Hepatocyte (in vitro differentiated cells): Measurements from ENCODE around the gene GPRC5C. TPM values are rescaled to one million over a fixed set of nuclear protein-coding genes. Genes with fewer than 3 reads are reported as not detected.
"Not testable (repeated sequence)": the region's sequence is repeated elsewhere in the genome, so short reads cannot be mapped to it uniquely, and the experiment has no call there.

Source experiments
- DNase-seq: peaks from one replicate; pipeline ENCODE4 v3.0.0-alpha.2; 2016; ENCODE audit warnings: low spot score
- H2AFZ ChIP-seq: fragments of 200-600 bp; sonication (generic); 2 replicates; pipeline ENCODE4 v1.6.0; 2016; ENCODE audit warnings: antibody characterized with exemption, mild to moderate bottlenecking
- H3K27ac ChIP-seq: fragments of 200-600 bp; sonication (generic); 2 replicates; pipeline ENCODE4 v1.5.1; 2016; ENCODE audit warnings: mild to moderate bottlenecking
- H3K27me3 ChIP-seq: fragments of 200-600 bp; sonication (generic); 2 replicates; pipeline ENCODE4 v1.6.1; 2016
- H3K36me3 ChIP-seq: fragments of 200-600 bp; sonication (generic); replicated peaks from 2 replicates; pipeline ENCODE4 v1.5.1; 2016; ENCODE audit warnings: low read depth; ENCODE audit not compliant: insufficient read depth
- H3K4me1 ChIP-seq: fragments of 200-600 bp; sonication (generic); 2 replicates; pipeline ENCODE4 v1.5.1; 2016; ENCODE audit warnings: mild to moderate bottlenecking, moderate library complexity; ENCODE audit not compliant: insufficient read depth
- H3K4me2 ChIP-seq: fragments of 200-600 bp; sonication (generic); 2 replicates; pipeline ENCODE4 v1.6.0; 2016
- H3K4me3 ChIP-seq: fragments of 200-600 bp; sonication (generic); 2 replicates; pipeline ENCODE4 v1.5.1; 2016; ENCODE audit warnings: mild to moderate bottlenecking
- H3K79me2 ChIP-seq: fragments of 200-600 bp; sonication (generic); 2 replicates; pipeline ENCODE4 v1.6.0; 2017; ENCODE audit warnings: mild to moderate bottlenecking
- H3K9me2 ChIP-seq: fragments of 200-600 bp; sonication (generic); replicated peaks from 2 replicates; pipeline ENCODE4 v1.6.0; 2017; ENCODE audit warnings: mild to moderate bottlenecking; ENCODE audit not compliant: insufficient read depth
- H3K9me3 ChIP-seq: fragments of 200-600 bp; sonication (generic); 2 replicates; pipeline ENCODE4 v1.5.1; 2016; ENCODE audit warnings: low read depth, mild to moderate bottlenecking
- H4K20me1 ChIP-seq: fragments of 200-600 bp; sonication (generic); 2 replicates; pipeline ENCODE4 v1.6.0; 2016; ENCODE audit warnings: mild to moderate bottlenecking; ENCODE audit not compliant: insufficient read depth, poor library complexity, severe bottlenecking
- CTCF ChIP-seq: fragments of 200-600 bp; sonication (generic); IDR thresholded peaks from 2 replicates; pipeline ENCODE4 v1.5.1; 2016; ENCODE audit warnings: antibody characterized with exemption, mild to moderate bottlenecking; ENCODE audit not compliant: poor library complexity
- EZH2 ChIP-seq: fragments of 200-600 bp; sonication (generic); IDR thresholded peaks from 2 replicates; pipeline ENCODE4 v1.6.1; 2016; ENCODE audit warnings: antibody characterized with exemption, mild to moderate bottlenecking, borderline replicate concordance
- EZH2phosphoT487 ChIP-seq: fragments of 200-600 bp; sonication (generic); IDR thresholded peaks from one replicate; pipeline ENCODE4 v1.6.1; 2018; ENCODE audit warnings: antibody characterized with exemption, mild to moderate bottlenecking, low read depth, moderate library complexity; ENCODE audit not compliant: unreplicated experiment, severe bottlenecking
- WGBS: methylation state at CpG from one replicate; pipeline ENCODE4 v1.1.6; 2016; ENCODE audit warnings: low lambda C conversion rate; ENCODE audit errors: missing lambda C conversion rate; 5-methylcytosine and 5-hydroxymethylcytosine counted together
- polyA plus RNA-seq: library from polyadenylated mRNA; unstranded; fragments of >200 nt; fragmentation: Nextera tagmentation; extraction: Ambion mirVana; gene quantifications from 2 replicates; pipeline ENCODE4 v1.2.1, GENCODE V29; 2016
- total RNA-seq: library from RNA; depleted of rRNA; stranded (reverse); fragments of >200 nt; gene quantifications from 2 replicates; pipeline ENCODE4 v1.2.3, GENCODE V29; 2014

The GPRC5C gene
- total and polyA plus RNA-seq, 2 experiments from 2014 or later, result 150 to 237 TPM

GRCh38 chr17:74404218-74404617 is 27.7 kb upstream of the GPRC5C start:
- Histone ChIP-seq H3K27ac (no peak overlapping the region), H3K4me3 (no peak overlapping the region), H2AFZ (no peak overlapping the region), H3K36me3 (no peaks in the 10 kb centered on the region), H4K20me1 (no peaks in the 10 kb centered on the region), H3K4me2 (no peak overlapping the region), H3K4me1 (peaks cover under 1% of the 10 kb centered on the region), H3K9me2 (no peaks in the 10 kb centered on the region), H3K27me3 (no peaks in the 10 kb centered on the region), H3K9me3 (no peaks in the 10 kb centered on the region), H3K79me2 (no peaks in the 10 kb centered on the region)
- 39% methylated on average over 7 of the region's 7 CpGs for WGBS
- DNase-seq, result no peak
- no peak for TF ChIP-seq EZH2phosphoT487
- no peak for TF ChIP-seq CTCF
- no peak for TF ChIP-seq EZH2

GRCh38 chr17:74404789-74405188 is 27.1 kb upstream of the GPRC5C start:
- no peak overlapping the region for H3K4me2 ChIP-seq
- DNase-seq, result no peak
- no peak overlapping the region for H2AFZ ChIP-seq
- H4K20me1 ChIP-seq, result no peaks in the 10 kb centered on the region
- 82% methylated on average over 6 of the region's 6 CpGs for WGBS
- H3K4me3 ChIP-seq, result no peak overlapping the region
- H3K4me1 ChIP-seq, result peaks cover 5% of the 10 kb centered on the region
- no peaks in the 10 kb centered on the region for H3K27me3 ChIP-seq
- no peaks in the 10 kb centered on the region for H3K9me3 ChIP-seq
- H3K79me2 ChIP-seq, result no peaks in the 10 kb centered on the region
- H3K27ac ChIP-seq, result no peak overlapping the region
- no peaks in the 10 kb centered on the region for H3K36me3 ChIP-seq
- TF ChIP-seq EZH2 (no peak), EZH2phosphoT487 (no peak), CTCF (no peak)
- no peaks in the 10 kb centered on the region for H3K9me2 ChIP-seq

GRCh38 chr17:74405311-74405710 is 26.6 kb upstream of the GPRC5C start:
- not testable (repeated sequence) for H3K79me2 ChIP-seq
- 95% methylated on average over 5 of the region's 5 CpGs for WGBS

GRCh38 chr17:74407384-74407783 is 24.5 kb upstream of the GPRC5C start:
- no peak overlapping the region for H3K27ac ChIP-seq
- WGBS, result 87% methylated on average over 5 of the region's 5 CpGs

More at GRCh38 chr17:74405311-74405710, 26.6 kb upstream of the GPRC5C start:
- H3K4me2 ChIP-seq, H3K36me3 ChIP-seq, H2AFZ ChIP-seq, H3K9me2 ChIP-seq, H3K9me3 ChIP-seq, H3K4me3 ChIP-seq, DNase-seq, H3K27ac ChIP-seq, H3K27me3 ChIP-seq, H3K4me1 ChIP-seq, H4K20me1 ChIP-seq: not testable (repeated sequence)

More at GRCh38 chr17:74407384-74407783, 24.5 kb upstream of the GPRC5C start:
- Histone ChIP-seq H3K27me3 (no peaks in the 10 kb centered on the region), H3K4me3 (no peak overlapping the region), H2AFZ (no peak overlapping the region), H4K20me1 (no peaks in the 10 kb centered on the region), H3K4me2 (no peak overlapping the region), H3K9me3 (no peaks in the 10 kb centered on the region), H3K79me2 (no peaks in the 10 kb centered on the region), H3K4me1 (peaks cover 5% of the 10 kb centered on the region), H3K9me2 (no peaks in the 10 kb centered on the region), H3K36me3 (no peaks in the 10 kb centered on the region)
- no peak for DNase-seq
- TF ChIP-seq EZH2 (no peak), CTCF (no peak), EZH2phosphoT487 (no peak)
